ENCODE measurements around the gene ZNF396.

- no peak for TF ChIP-seq POLR2A (IDR thresholded peaks at IDR 0.05)
- TF ChIP-seq CTCF (IDR thresholded peaks at IDR 0.05): no peak
- no peak for TF ChIP-seq POLR2AphosphoS5 (IDR thresholded peaks at IDR 0.05; ENCODE audit: insufficient read depth in 1 of 2, low read depth in 1 of 2)
These were observed 1.4 kb upstream of the ZNF396 start for GRCh38 chr18:35378574-35378896.
